Mesenchymal stem cell (in vitro differentiated cells and primary cell): Measurements from ENCODE around the gene LENEP.

Experiments used
- DNase-seq: peaks from one replicate; pipeline ENCODE4 v3.0.0-alpha.2; 2013
- H2AFZ ChIP-seq: one replicate; pipeline ENCODE4 v1.6.1; 2013; ENCODE audit warnings: low read depth, mild to moderate bottlenecking, control low read depth, inconsistent platforms, low read length, moderate library complexity
- H2AK5ac ChIP-seq: 2 replicates; pipeline ENCODE4 v1.6.1; 2013; ENCODE audit warnings: low read length, moderate library complexity, mild to moderate bottlenecking, inconsistent platforms; ENCODE audit not compliant: severe bottlenecking
- H2BK120ac ChIP-seq: one replicate; pipeline ENCODE4 v1.6.1; 2013; ENCODE audit warnings: low read depth, mild to moderate bottlenecking, inconsistent platforms, low read length, moderate library complexity
- H2BK12ac ChIP-seq, 2 experiments: one replicate each; pipeline ENCODE4 v1.6.1; 2013; ENCODE audit warnings: inconsistent platforms in 2 of 2, low read length in 2 of 2, mild to moderate bottlenecking in 2 of 2, moderate library complexity in 2 of 2, control low read depth in 1 of 2
- H2BK15ac ChIP-seq: one replicate; pipeline ENCODE4 v1.6.1; 2013; ENCODE audit warnings: mild to moderate bottlenecking, low read depth, inconsistent platforms; ENCODE audit not compliant: poor library complexity, severe bottlenecking
- H2BK5ac ChIP-seq: 2 replicates; pipeline ENCODE4 v1.6.1; 2013; ENCODE audit warnings: low read depth, mild to moderate bottlenecking, low read length, control low read depth, inconsistent platforms; ENCODE audit not compliant: poor library complexity, severe bottlenecking
- H3K14ac ChIP-seq, 2 experiments: one replicate each; pipeline ENCODE4 v1.6.1; 2013; ENCODE audit warnings: inconsistent platforms in 2 of 2, low read length in 2 of 2, control low read depth in 1 of 2, mild to moderate bottlenecking in 1 of 2, moderate library complexity in 1 of 2
- H3K18ac ChIP-seq, 2 experiments: one replicate each; pipeline ENCODE4 v1.6.1; 2013; ENCODE audit warnings: inconsistent platforms in 2 of 2, low read length in 2 of 2, control low read depth in 1 of 2, low read depth in 1 of 2, mild to moderate bottlenecking in 1 of 2
- H3K23ac ChIP-seq, 2 experiments: one replicate each; pipeline ENCODE4 v1.6.1; 2013; ENCODE audit warnings: inconsistent platforms in 2 of 2, low read length in 2 of 2, mild to moderate bottlenecking in 2 of 2, moderate library complexity in 2 of 2, control low read depth in 1 of 2
- H3K27ac ChIP-seq: 2 replicates; pipeline ENCODE4 v1.5.1; 2013; ENCODE audit warnings: mild to moderate bottlenecking, moderate library complexity, low read length, control low read depth, inconsistent platforms; ENCODE audit not compliant: poor library complexity, severe bottlenecking
- H3K27me3 ChIP-seq, 2 experiments: 2 replicates each; pipeline versions ENCODE4 v1.6.1 to v1.7.0; 2013; ENCODE audit warnings: low read length in 2 of 2, mild to moderate bottlenecking in 2 of 2, moderate library complexity in 2 of 2, control low read depth in 1 of 2, inconsistent platforms in 1 of 2; ENCODE audit not compliant: control insufficient read depth in 1 of 2, insufficient read depth in 1 of 2
- H3K36me3 ChIP-seq, 2 experiments: 2 replicates each; pipeline versions ENCODE4 v1.6.1 to v1.7.0; 2013; ENCODE audit warnings: low read length in 2 of 2, control low read depth in 1 of 2, inconsistent platforms in 1 of 2, low read depth in 1 of 2, mild to moderate bottlenecking in 1 of 2; ENCODE audit not compliant: insufficient read depth in 2 of 2, control insufficient read depth in 1 of 2
- H3K4ac ChIP-seq, 2 experiments: one replicate each; pipeline ENCODE4 v1.6.1; 2013; ENCODE audit warnings: inconsistent platforms in 2 of 2, low read length in 2 of 2, mild to moderate bottlenecking in 2 of 2, moderate library complexity in 2 of 2, control low read depth in 1 of 2, low read depth in 1 of 2
- H3K4me1 ChIP-seq: 2 replicates; pipeline ENCODE4 v1.6.1; 2013; ENCODE audit warnings: low read depth, low read length, control low read depth; ENCODE audit not compliant: control insufficient read depth, insufficient read depth
- H3K4me2 ChIP-seq: 2 replicates; pipeline ENCODE4 v1.6.1; 2013; ENCODE audit warnings: low read length, mild to moderate bottlenecking, inconsistent platforms; ENCODE audit not compliant: poor library complexity, severe bottlenecking
- H3K4me3 ChIP-seq, 2 experiments: 2 replicates each; pipeline versions ENCODE4 v1.5.1 to v1.7.0; 2013; ENCODE audit warnings: low read length in 2 of 2, mild to moderate bottlenecking in 2 of 2, control low read depth in 1 of 2, low read depth in 1 of 2; ENCODE audit not compliant: insufficient read depth in 1 of 2
- H3K79me1 ChIP-seq: replicated peaks from 2 replicates; pipeline ENCODE4 v1.6.1; 2013; ENCODE audit warnings: mild to moderate bottlenecking, control low read depth, low read length, inconsistent platforms; ENCODE audit not compliant: poor library complexity, severe bottlenecking
- H3K9ac ChIP-seq: 2 replicates; pipeline ENCODE4 v1.7.0; 2013; ENCODE audit warnings: mild to moderate bottlenecking, low read length, moderate library complexity
- H3K9me3 ChIP-seq: 2 replicates; pipeline ENCODE4 v1.7.0; 2013; ENCODE audit warnings: mild to moderate bottlenecking, low read length; ENCODE audit not compliant: control insufficient read depth
- H4K8ac ChIP-seq: one replicate; pipeline ENCODE4 v1.6.1; 2013; ENCODE audit warnings: inconsistent platforms, mild to moderate bottlenecking, low read length, moderate library complexity
- H4K91ac ChIP-seq: one replicate; pipeline ENCODE4 v1.6.1; 2013; ENCODE audit warnings: mild to moderate bottlenecking, low read length, inconsistent platforms
- WGBS: methylation state at CpG from one replicate; pipeline ENCODE4 v1.1.7; 2013; ENCODE audit warnings: mixed read lengths; 5-methylcytosine and 5-hydroxymethylcytosine counted together

The LENEP gene

DNA sequence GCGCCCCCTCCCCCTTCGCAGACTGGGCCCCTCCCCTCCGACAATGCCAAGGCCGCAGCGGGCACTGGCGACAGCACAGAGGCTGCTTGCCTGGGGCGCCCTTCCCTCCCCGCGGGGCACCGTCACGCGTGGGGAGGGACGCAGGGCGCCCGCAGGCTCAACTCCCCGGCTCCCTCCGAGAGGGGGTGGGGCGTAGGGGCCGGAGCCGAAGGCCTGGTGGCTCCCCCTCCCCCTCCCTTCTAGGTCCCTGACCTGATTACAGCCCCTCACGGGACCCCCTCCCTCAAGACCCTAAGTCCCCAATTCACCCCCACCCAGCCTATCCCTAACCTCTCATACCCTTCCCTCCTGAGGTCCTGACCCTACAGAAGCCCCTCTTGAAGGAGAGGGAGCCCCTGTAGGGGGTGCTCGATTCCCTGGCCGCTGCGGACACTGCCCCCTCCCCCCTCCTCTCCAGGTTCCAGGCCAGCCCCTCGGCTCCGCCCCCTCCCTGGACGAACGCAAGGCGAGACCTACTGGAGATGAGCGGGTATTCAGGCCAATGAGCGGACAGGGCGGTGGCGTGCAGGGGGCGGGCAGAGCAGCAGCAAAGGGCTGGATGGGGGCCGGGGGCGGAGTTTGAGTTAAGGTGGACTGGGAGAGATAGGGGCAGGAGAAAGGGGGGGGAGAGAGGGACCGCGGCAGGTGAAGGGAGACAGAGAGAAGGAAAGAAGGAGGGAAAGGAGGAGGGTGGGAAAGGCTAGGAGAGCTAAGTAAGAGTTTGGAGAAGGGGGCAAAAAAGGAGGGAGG, 8.5 kb downstream of the LENEP start:
- Histone ChIP-seq H2AK5ac (peak overlapping the region; percentile 53), H2BK15ac (peak overlapping the region; percentile 87), H2BK12ac (peak overlapping the region; percentile 72 to 94), H2AFZ (no peak overlapping the region), H3K4me1 (peaks cover 36% of the 10 kb centered on the region), H3K23ac (no peak overlapping the region), H2BK5ac (peak overlapping the region; percentile 92), H3K4ac (peak overlapping the region in 1 of 2 experiments; percentile 89), H3K36me3 (peaks cover 2 to 13% of the 10 kb centered on the region in 2 experiments), H3K4me3 (peak overlapping the region; percentile 74 to 87), H3K79me1 (peaks cover 10% of the 10 kb centered on the region), H4K8ac (peak overlapping the region; percentile 94), H3K14ac (peak overlapping the region in 1 of 2 experiments; percentile 76), H4K91ac (peak overlapping the region; percentile 85), H3K9me3 (no peaks in the 10 kb centered on the region), H3K27me3 (no peaks in the 10 kb centered on the region), H3K27ac (peak overlapping the region; percentile 93), H3K4me2 (peak overlapping the region; percentile 93), H2BK120ac (peak overlapping the region; percentile 77), H3K18ac (peak overlapping the region; percentile 88 to 98), H3K9ac (peak overlapping the region; percentile 88)
- WGBS = under 1% methylated on average over 36 of the region's 38 CpGs
- peak; percentile 99 for DNase-seq

DNA sequence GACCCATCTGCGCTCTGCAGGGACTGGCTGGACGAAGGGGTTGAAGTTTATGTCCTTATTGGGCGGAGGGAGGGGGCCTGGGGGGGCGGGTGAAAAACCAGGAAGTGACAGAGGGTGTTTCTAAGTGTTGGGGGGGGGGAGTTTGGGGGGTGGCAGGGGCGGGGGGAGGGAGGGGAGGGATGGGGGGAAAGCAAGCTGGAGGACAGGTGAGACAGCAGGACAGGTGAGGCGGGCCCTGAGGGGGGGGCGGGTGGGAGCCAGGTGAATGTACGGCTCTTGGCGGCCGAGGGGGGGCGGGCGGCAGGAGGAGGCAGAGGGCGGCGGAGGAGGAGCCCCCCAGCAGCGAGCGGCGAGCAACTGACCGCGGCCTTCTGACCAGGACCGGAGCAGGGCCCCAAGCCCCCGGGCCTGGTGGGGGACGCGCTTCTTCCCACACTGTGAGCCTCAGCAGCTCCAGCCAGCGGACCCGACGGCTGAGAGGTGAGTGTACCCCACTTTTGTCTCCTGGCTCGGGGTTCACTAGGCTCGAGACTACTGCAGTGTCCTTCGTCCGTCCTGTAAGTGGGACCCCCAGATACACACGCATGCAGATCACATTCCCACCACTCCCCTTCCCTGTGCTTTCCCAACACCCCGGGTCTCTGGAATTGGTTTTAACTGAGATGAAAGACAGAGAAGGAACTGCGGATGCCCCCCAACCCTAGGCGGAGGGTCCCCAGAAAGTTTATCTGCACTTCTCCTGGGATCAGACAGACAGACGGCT, 9.3 kb downstream of the LENEP start, which contains the start of gene ZBTB7B:
TSS of gene ZBTB7B (plus strand) at position 339 of the 763 bp plus-strand sequence. CDS start 11,859 bp downstream, outside the sequence.
- H4K91ac ChIP-seq = peak within 1 kb of the TSS; percentile 97
- peak within 1 kb of the TSS; percentile 94 for H4K8ac ChIP-seq

DNA sequence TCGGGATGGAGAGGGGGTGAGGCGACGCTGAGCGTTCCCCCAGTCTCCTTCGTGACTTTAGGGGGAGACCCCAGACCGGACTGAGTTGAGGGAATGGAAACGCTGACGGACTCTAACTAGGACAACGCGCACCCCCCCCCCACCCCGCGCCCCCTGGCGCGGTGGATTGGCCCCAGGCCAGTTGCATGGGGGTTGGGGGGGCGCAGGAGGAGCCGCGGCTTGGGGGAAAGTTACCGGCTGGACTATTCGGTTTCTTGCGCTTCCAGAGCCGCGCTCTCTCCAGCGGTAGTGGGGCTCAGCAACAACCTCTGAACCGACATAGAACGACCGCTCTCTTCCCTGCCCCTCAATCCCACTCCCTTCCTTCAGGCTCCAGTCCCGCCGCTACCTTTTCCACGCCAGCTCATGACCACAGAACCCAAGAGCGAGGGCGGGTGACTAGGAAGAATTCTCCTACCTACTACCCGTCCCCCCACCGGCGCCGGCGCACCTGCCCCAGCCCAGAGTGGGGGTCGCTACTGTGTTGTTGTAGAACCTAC, 9.9 kb downstream of the LENEP start:
- peaks cover 3 to 27% of the 10 kb centered on the region in 2 experiments for H3K36me3 ChIP-seq
- H2BK5ac ChIP-seq = peak overlapping the region; percentile 68
- peak overlapping the region; percentile 96 for H3K9ac ChIP-seq
- H3K9me3 ChIP-seq = no peaks in the 10 kb centered on the region
- peak overlapping the region in 1 of 2 experiments; percentile 97 for H3K14ac ChIP-seq
- H2AFZ ChIP-seq = no peak overlapping the region
- H3K79me1 ChIP-seq = peaks cover 15% of the 10 kb centered on the region
- peak overlapping the region; percentile 97 for H4K91ac ChIP-seq
- peak overlapping the region; percentile 85 to 89 for H3K4ac ChIP-seq
- H3K18ac ChIP-seq = peak overlapping the region; percentile 88 to 98
- H4K8ac ChIP-seq = peak overlapping the region; percentile 91
- peak overlapping the region; percentile 55 for H2AK5ac ChIP-seq
- peak overlapping the region; percentile 98 for H2BK120ac ChIP-seq
- peaks cover 42% of the 10 kb centered on the region for H3K4me1 ChIP-seq
- H3K27me3 ChIP-seq = no peaks in the 10 kb centered on the region
- H3K23ac ChIP-seq = peak overlapping the region in 1 of 2 experiments; percentile 86
- peak overlapping the region; percentile 83 to 100 for H3K4me3 ChIP-seq
- peak overlapping the region; percentile 87 for H3K27ac ChIP-seq
- H3K4me2 ChIP-seq = peak overlapping the region; percentile 62
- under 1% methylated on average over 15 of the region's 37 CpGs for WGBS
- DNase-seq = peak; percentile 56
- H2BK15ac ChIP-seq = peak overlapping the region; percentile 93
- H2BK12ac ChIP-seq = peak overlapping the region; percentile 15 to 61

More for the DNA sequence above, 9.3 kb downstream of the LENEP start, which contains the start of gene ZBTB7B:
- H3K27ac ChIP-seq = peak within 1 kb of the TSS; percentile 93
- peak within 1 kb of the TSS; percentile 92 for H2BK5ac ChIP-seq
- peak within 1 kb of the TSS; percentile 98 for H3K18ac ChIP-seq
- peak within 1 kb of the TSS; percentile 55 for H2AK5ac ChIP-seq
- H3K4me3 ChIP-seq = peak within 1 kb of the TSS; percentile 83 to 100
- peak within 1 kb of the TSS; percentile 46 to 94 for H2BK12ac ChIP-seq
- H3K27me3 ChIP-seq = no peaks in the 10 kb centered on the region
- peak within 1 kb of the TSS; percentile 89 for H3K4ac ChIP-seq
- peak within 1 kb of the TSS; percentile 98 for H2BK120ac ChIP-seq
- H3K9ac ChIP-seq = peak within 1 kb of the TSS; percentile 96
- H3K14ac ChIP-seq = peak within 1 kb of the TSS in 1 of 2 experiments; percentile 97
- H3K23ac ChIP-seq = peak within 1 kb of the TSS in 1 of 2 experiments; percentile 86
- H3K4me2 ChIP-seq = peak within 1 kb of the TSS; percentile 93
- DNase-seq = peak; percentile 66
- peaks cover 39% of the 10 kb centered on the region for H3K4me1 ChIP-seq
- no peaks in the 10 kb centered on the region for H3K9me3 ChIP-seq
- WGBS = under 1% methylated on average over 19 of the region's 35 CpGs
- peaks cover 16% of the 10 kb centered on the region for H3K79me1 ChIP-seq
- H2BK15ac ChIP-seq = peak within 1 kb of the TSS; percentile 93
- H2AFZ ChIP-seq = no peak within 1 kb of the TSS
- peaks cover 3 to 21% of the 10 kb centered on the region in 2 experiments for H3K36me3 ChIP-seq
